ENCODE measurements around the gene NEK8. TPM values are rescaled to one million over a fixed set of nuclear protein-coding genes. Genes with fewer than 3 reads are reported as not detected.
A peak's percentile ranks its signal among the peaks of the same experiment; 100 is the strongest.

Gene NEK8
- total and polyA plus RNA-seq, 2 experiments from 2014 or later, result 5.0 to 13.6 TPM

GRCh38 chr17:28760601-28761562, 32.3 kb downstream of the NEK8 start:
- H3K27ac ChIP-seq, result no peak overlapping the region
- H3K36me3 ChIP-seq, result peaks cover 25% of the 10 kb centered on the region
- no peaks in the 10 kb centered on the region for H3K27me3 ChIP-seq
- TF ChIP-seq CTCF (IDR thresholded peaks at IDR 0.05; ENCODE audit: low read depth, low read length), result no peak
- H3K4me3 ChIP-seq, result no peak overlapping the region
- H3K9me3 ChIP-seq (ENCODE audit: low read depth), result no peaks in the 10 kb centered on the region
- peak in 1 of 2 donors; percentile 59 for DNase-seq (ENCODE audit: low read depth in 1 of 2, low spot score in 1 of 2)
- H3K4me1 ChIP-seq (ENCODE audit: low read depth), result no peaks in the 10 kb centered on the region

DNA sequence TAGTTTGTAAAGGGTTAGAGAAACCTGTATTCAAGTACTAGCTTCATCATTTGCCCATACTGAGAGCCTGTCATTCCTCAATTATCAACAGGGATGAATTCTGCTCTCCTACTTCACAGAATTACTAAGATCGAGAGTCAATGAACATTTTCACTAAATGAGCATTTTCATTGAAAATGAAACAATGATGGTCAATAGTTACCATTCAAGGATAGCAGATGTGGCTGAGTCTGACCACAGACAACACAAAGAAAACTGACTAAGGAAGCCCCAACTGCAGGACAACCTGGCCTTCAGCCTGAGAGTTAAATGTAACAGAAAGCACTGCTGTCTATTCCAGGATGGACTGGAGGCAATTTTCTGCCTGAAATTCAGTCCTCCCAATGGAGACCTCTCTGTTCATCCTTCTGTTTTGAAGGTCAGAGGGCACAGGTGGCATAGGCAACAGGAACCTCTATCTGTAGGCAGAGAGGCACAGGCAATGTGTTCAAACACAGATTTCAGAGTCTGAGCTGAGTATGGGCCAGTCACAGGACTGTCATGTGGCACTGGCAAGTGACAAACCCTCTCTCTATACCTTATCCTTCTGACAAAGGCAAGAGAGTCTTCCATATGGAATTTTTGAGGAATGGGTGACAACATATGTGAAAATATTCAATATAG, 34.7 kb downstream of the NEK8 start:
- no peak overlapping the region for H3K27ac ChIP-seq
- no peaks in the 10 kb centered on the region for H3K27me3 ChIP-seq
- no peak for TF ChIP-seq CTCF (IDR thresholded peaks at IDR 0.05; ENCODE audit: low read depth, low read length)
- H3K4me1 ChIP-seq (ENCODE audit: low read depth), result no peaks in the 10 kb centered on the region
- DNase-seq (ENCODE audit: low read depth in 1 of 2, low spot score in 1 of 2), result no peak
- no peak overlapping the region for H3K4me3 ChIP-seq
- H3K9me3 ChIP-seq (ENCODE audit: low read depth), result no peaks in the 10 kb centered on the region
- peaks cover 21% of the 10 kb centered on the region for H3K36me3 ChIP-seq

DNA sequence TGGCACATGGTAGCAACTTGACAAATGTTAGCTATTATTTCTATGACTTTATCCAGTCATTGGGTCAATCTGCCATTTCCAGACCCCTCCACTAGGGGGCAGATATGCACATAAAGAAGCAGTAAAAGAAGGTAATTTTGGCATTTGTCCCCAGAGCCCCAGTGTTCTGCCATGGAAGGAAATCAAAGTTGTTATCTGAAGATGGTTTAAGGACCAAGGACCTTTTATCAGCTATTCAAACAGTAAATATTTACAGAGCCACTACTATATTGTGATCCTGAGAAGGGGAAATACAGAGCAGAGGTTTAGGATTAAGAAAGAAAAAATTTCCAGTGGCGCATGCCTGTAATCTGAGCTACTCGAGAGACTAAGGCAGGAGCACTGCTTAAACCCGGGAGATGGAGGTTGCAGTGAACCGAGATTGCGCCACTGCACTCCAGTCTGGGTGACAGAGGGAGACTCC, 35.2 kb downstream of the NEK8 start:
- no peaks in the 10 kb centered on the region for H3K27me3 ChIP-seq
- peak; percentile 86 for TF ChIP-seq CTCF (IDR thresholded peaks at IDR 0.05; ENCODE audit: low read depth, low read length)

DNA sequence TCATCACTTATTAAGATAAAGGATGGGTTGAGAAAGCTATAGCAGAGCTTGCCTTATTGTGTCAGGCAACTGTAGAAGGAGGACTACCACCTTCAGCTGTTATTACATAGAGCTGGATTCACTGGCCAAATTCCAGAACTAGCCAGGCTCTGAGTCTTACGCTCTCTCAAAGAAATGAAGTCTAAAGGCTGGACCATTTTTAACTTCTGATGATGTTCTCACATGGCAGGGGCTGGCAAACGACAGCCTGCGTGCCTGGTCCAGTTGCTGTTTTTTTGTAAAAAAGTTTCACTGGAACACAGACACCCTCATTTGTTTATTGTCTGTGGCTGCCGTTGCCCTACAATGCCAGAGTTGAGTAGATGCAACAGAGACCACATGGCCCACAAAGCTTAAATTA, 36.5 kb downstream of the NEK8 start:
- Histone ChIP-seq H3K27ac (peak overlapping the region; percentile 36), H3K27me3 (no peaks in the 10 kb centered on the region), H3K36me3 (peaks cover 11% of the 10 kb centered on the region), H3K4me3 (no peak overlapping the region), H3K9me3 (ENCODE audit: low read depth) (no peaks in the 10 kb centered on the region), H3K4me1 (ENCODE audit: low read depth) (no peaks in the 10 kb centered on the region)
- no peak for DNase-seq (ENCODE audit: low read depth in 1 of 2, low spot score in 1 of 2)
- no peak for TF ChIP-seq CTCF (IDR thresholded peaks at IDR 0.05; ENCODE audit: low read depth, low read length)

More for the DNA sequence above, 35.2 kb downstream of the NEK8 start:
- Histone ChIP-seq H3K27ac (no peak overlapping the region), H3K9me3 (ENCODE audit: low read depth) (no peaks in the 10 kb centered on the region), H3K4me3 (no peak overlapping the region), H3K36me3 (peaks cover 18% of the 10 kb centered on the region), H3K4me1 (ENCODE audit: low read depth) (no peaks in the 10 kb centered on the region)
- DNase-seq (ENCODE audit: low read depth in 1 of 2, low spot score in 1 of 2), result peak; percentile 75 to 83

GRCh38 chr17:28773736-28774135, 45.1 kb downstream of the NEK8 start:
- no peaks in the 10 kb centered on the region for H3K36me3 ChIP-seq
- no peak overlapping the region for H3K4me3 ChIP-seq
- no peak for DNase-seq (ENCODE audit: low read depth in 1 of 2, low spot score in 1 of 2)
- TF ChIP-seq CTCF (IDR thresholded peaks at IDR 0.05; ENCODE audit: low read depth, low read length), result no peak
- H3K4me1 ChIP-seq (ENCODE audit: low read depth), result no peaks in the 10 kb centered on the region
- H3K9me3 ChIP-seq (ENCODE audit: low read depth), result no peaks in the 10 kb centered on the region
- H3K27me3 ChIP-seq, result no peaks in the 10 kb centered on the region
- H3K27ac ChIP-seq, result peak overlapping the region; percentile 31
